H1 (cell line): ENCODE results near the gene CACNG8. TPM values are rescaled to one million over a fixed set of nuclear protein-coding genes. Genes with fewer than 3 reads are reported as not detected.

Experiments
- CTCF ChIA-PET: fragments of 300-600 bp; sonication (Branson Sonifier 250); formaldehyde crosslinking; loops from one replicate; lab custom pipeline; 2021; ENCODE audit not compliant: partially characterized antibody; lab: Charles Lee
- POLR2A ChIA-PET: fragments of 300-600 bp; sonication (Branson Sonifier 250); formaldehyde crosslinking; loops from one replicate; lab custom pipeline; 2021; ENCODE audit warnings: inconsistent platforms; ENCODE audit not compliant: partially characterized antibody; lab: Charles Lee
- DNase-seq, 2 experiments: peaks; one replicate each; pipeline versions ENCODE4 v3.0.0 to v3.0.0-alpha.2; 2010 to 2022; ENCODE audit warnings: low spot score in 2 of 2, low read depth in 1 of 2, mixed read lengths in 1 of 2
- FAIRE-seq: peaks from 2 replicates; lab custom pipeline; 2011; peaks lifted over from hg19 to GRCh38; lab: Jason Lieb, UNC
- H2AFZ ChIP-seq: 2 replicates; pipeline ENCODE4 v1.8.1; 2012; ENCODE audit warnings: low read length, inconsistent platforms
- H2AK5ac ChIP-seq: 2 replicates; pipeline ENCODE4 v1.6.1; 2013; ENCODE audit warnings: low read depth, low read length
- H2BK120ac ChIP-seq: replicated peaks from 2 replicates; pipeline ENCODE3; 2013; ENCODE audit warnings: low read depth, low read length, inconsistent platforms
- H2BK12ac ChIP-seq: 2 replicates; pipeline ENCODE4 v1.6.1; 2013; ENCODE audit warnings: low read depth, low read length
- H2BK15ac ChIP-seq: 2 replicates; pipeline ENCODE4 v1.6.1; 2013; ENCODE audit warnings: low read length
- H2BK20ac ChIP-seq: 2 replicates; pipeline ENCODE4 v1.6.1; 2013; ENCODE audit warnings: low read length
- H2BK5ac ChIP-seq: 2 replicates; pipeline ENCODE4 v1.6.1; 2013; ENCODE audit warnings: low read depth, low read length
- H3K14ac ChIP-seq: 2 replicates; pipeline ENCODE4 v1.6.1; 2013; ENCODE audit warnings: inconsistent platforms; ENCODE audit not compliant: insufficient read length
- H3K18ac ChIP-seq: 2 replicates; pipeline ENCODE4 v1.6.1; 2013; ENCODE audit warnings: low read length; ENCODE audit errors: extremely low read depth
- H3K23ac ChIP-seq: 2 replicates; pipeline ENCODE4 v1.6.1; 2013; ENCODE audit warnings: inconsistent platforms; ENCODE audit not compliant: insufficient read length
- H3K23me2 ChIP-seq: 2 replicates; pipeline ENCODE4 v1.6.1; 2013; ENCODE audit warnings: low read depth, low read length
- H3K27ac ChIP-seq: 2 replicates; pipeline ENCODE4 v1.6.1; 2011; ENCODE audit warnings: low read depth, low read length, inconsistent platforms
- H3K27me3 ChIP-seq, 4 experiments: replicated peaks in 1 of 4; 1 replicate in 1 of 4; 2 replicates in 3 of 4; pipeline versions ENCODE4 v1.6.1 to v1.8.1; 2011 to 2013; ENCODE audit warnings: low read length in 3 of 4, mild to moderate bottlenecking in 3 of 4, inconsistent platforms in 2 of 4, mixed read lengths in 2 of 4, moderate library complexity in 1 of 4; ENCODE audit not compliant: control insufficient read depth in 3 of 4, insufficient read depth in 3 of 4; ENCODE audit errors: extremely low read depth in 1 of 4
- H3K36me3 ChIP-seq, 4 experiments: 2 replicates each; pipeline versions ENCODE4 v1.6.1 to v1.8.1; 2011 to 2013; ENCODE audit warnings: mild to moderate bottlenecking in 4 of 4, low read length in 3 of 4, moderate library complexity in 2 of 4, control low read depth in 1 of 4, inconsistent platforms in 1 of 4; ENCODE audit not compliant: insufficient read depth in 4 of 4, control insufficient read depth in 2 of 4
- H3K4ac ChIP-seq: replicated peaks from 2 replicates; pipeline ENCODE3; 2013; ENCODE audit warnings: low read length, low read depth, mixed read lengths, inconsistent platforms; ENCODE audit not compliant: insufficient read length
- H3K4me1 ChIP-seq, 4 experiments: replicated peaks in 1 of 4; 1 replicate in 1 of 4; 2 replicates in 3 of 4; pipeline versions ENCODE4 v1.6.1 to v1.8.1; 2011 to 2013; ENCODE audit warnings: low read length in 3 of 4, inconsistent platforms in 2 of 4, mixed read lengths in 1 of 4; ENCODE audit not compliant: insufficient read depth in 4 of 4, control insufficient read depth in 3 of 4
- H3K4me2 ChIP-seq, 2 experiments: 2 replicates each; pipeline versions ENCODE4 v1.6.1 to v1.8.1; 2011 to 2013; ENCODE audit warnings: low read depth in 2 of 2, low read length in 2 of 2, control low read depth in 1 of 2, inconsistent platforms in 1 of 2, mild to moderate bottlenecking in 1 of 2; ENCODE audit not compliant: insufficient read depth in 1 of 2
- H3K4me3 ChIP-seq, 4 experiments: fragments of 200-600, 300-600 bp in 1 of 4; sonication (generic), shearing (Covaris generic), sonication (Bioruptor Twin) in 1 of 4; 2 replicates each; pipeline versions ENCODE4 v1.5.1 to v1.8.1; 2011 to 2016; ENCODE audit warnings: low read length in 4 of 4, low read depth in 3 of 4, control low read depth in 2 of 4, inconsistent platforms in 2 of 4, mild to moderate bottlenecking in 2 of 4, mixed read lengths in 1 of 4, moderate library complexity in 1 of 4; ENCODE audit not compliant: insufficient read depth in 2 of 4; ENCODE audit errors: extremely low read depth in 1 of 4
- H3K56ac ChIP-seq: replicated peaks from 2 replicates; pipeline ENCODE3; 2013; ENCODE audit warnings: low read depth, mild to moderate bottlenecking, mixed read lengths, low read length, inconsistent platforms; ENCODE audit not compliant: insufficient read length
- H3K79me1 ChIP-seq: 2 replicates; pipeline ENCODE4 v1.6.1; 2013; ENCODE audit warnings: low read depth, low read length, control low read depth
- H3K79me2 ChIP-seq, 2 experiments: 2 replicates each; pipeline versions ENCODE4 v1.6.1 to v1.8.1; 2012 to 2013; ENCODE audit warnings: low read length in 2 of 2, mild to moderate bottlenecking in 2 of 2, inconsistent platforms in 1 of 2; ENCODE audit not compliant: insufficient read depth in 2 of 2, control insufficient read depth in 1 of 2
- H3K9ac ChIP-seq, 4 experiments: replicated peaks in 1 of 4; 1 replicate in 1 of 4; 2 replicates in 3 of 4; pipeline versions ENCODE4 v1.6.1 to v1.8.1; 2011 to 2013; ENCODE audit warnings: low read depth in 3 of 4, low read length in 3 of 4, control low read depth in 2 of 4, mild to moderate bottlenecking in 2 of 4, moderate library complexity in 2 of 4, inconsistent platforms in 1 of 4; ENCODE audit errors: extremely low read depth in 1 of 4
- H3K9me3 ChIP-seq, 2 experiments: 2 replicates each; pipeline versions ENCODE4 v1.6.1 to v1.8.1; 2012 to 2013; ENCODE audit warnings: mild to moderate bottlenecking in 2 of 2, moderate library complexity in 2 of 2, control low read depth in 1 of 2, inconsistent platforms in 1 of 2, low read depth in 1 of 2, low read length in 1 of 2, mixed read lengths in 1 of 2; ENCODE audit not compliant: insufficient read depth in 2 of 2
- H4K20me1 ChIP-seq, 2 experiments: replicated peaks in 1 of 2; 2 replicates each; pipeline versions ENCODE3 to v1.8.1; 2011 to 2013; ENCODE audit warnings: inconsistent platforms in 2 of 2, low read length in 2 of 2, mild to moderate bottlenecking in 1 of 2; ENCODE audit not compliant: insufficient read depth in 2 of 2, control insufficient read depth in 1 of 2
- H4K5ac ChIP-seq: 2 replicates; pipeline ENCODE4 v1.6.1; 2013; ENCODE audit warnings: low read length, low read depth, mixed read lengths, inconsistent platforms; ENCODE audit not compliant: insufficient read length
- H4K8ac ChIP-seq: 2 replicates; pipeline ENCODE4 v1.8.0; 2013; ENCODE audit warnings: mild to moderate bottlenecking, moderate library complexity, low read length, inconsistent platforms; ENCODE audit not compliant: insufficient read depth; ENCODE audit errors: extremely low read depth
- H4K91ac ChIP-seq: replicated peaks from 2 replicates; pipeline ENCODE3; 2013; ENCODE audit warnings: low read length, mixed read lengths, inconsistent platforms; ENCODE audit not compliant: insufficient read length
- CHD1 ChIP-seq: IDR thresholded peaks from 2 replicates; pipeline ENCODE4 v1.6.1; 2012; ENCODE audit warnings: low read depth, low read length, improper control_type of control experiment
- FOSL1 ChIP-seq: IDR thresholded peaks from 2 replicates; pipeline ENCODE4 v1.6.1; 2011; ENCODE audit warnings: mild to moderate bottlenecking, low read depth, low read length, moderate library complexity; ENCODE audit not compliant: insufficient read depth
- HDAC2 ChIP-seq, 2 experiments: fragments of 300-600 bp in 1 of 2; sonication (generic) in 1 of 2; IDR thresholded peaks; 2 replicates each; pipeline ENCODE4 v1.6.1; 2011 to 2012; ENCODE audit warnings: low read depth in 2 of 2, low read length in 2 of 2, mild to moderate bottlenecking in 2 of 2, moderate library complexity in 2 of 2, borderline replicate concordance in 1 of 2, inconsistent platforms in 1 of 2
- HDAC6 ChIP-seq: IDR thresholded peaks from one replicate; pipeline ENCODE4 v1.7.1; 2012; ENCODE audit warnings: low read depth, mild to moderate bottlenecking, inconsistent platforms, low read length, moderate library complexity
- JUN ChIP-seq: IDR thresholded peaks from 2 replicates; pipeline ENCODE4 v1.6.1; 2011; ENCODE audit warnings: low read depth, mild to moderate bottlenecking, improper control_type of control experiment, low read length
- KDM4A ChIP-seq: IDR thresholded peaks from one replicate; pipeline ENCODE4 v1.7.1; 2012; ENCODE audit warnings: low read depth, mild to moderate bottlenecking, moderate library complexity, low read length, inconsistent platforms; ENCODE audit not compliant: severe bottlenecking
- MAFK ChIP-seq: IDR thresholded peaks from 2 replicates; pipeline ENCODE4 v1.6.1; 2012; ENCODE audit warnings: low read depth, mild to moderate bottlenecking, improper control_type of control experiment, low read length
- POLR2AphosphoS5 ChIP-seq: IDR thresholded peaks from 2 replicates; pipeline ENCODE4 v1.6.1; 2011; ENCODE audit warnings: low read depth, low read length
- RAD21 ChIP-seq, 2 experiments: IDR thresholded peaks in 1 of 2; conservative IDR thresholded peaks in 1 of 2; 2 replicates each; pipeline ENCODE4 v1.6.1; 2011; ENCODE audit warnings: low read depth in 2 of 2, low read length in 2 of 2, improper control_type of control experiment in 1 of 2, inconsistent platforms in 1 of 2, mild to moderate bottlenecking in 1 of 2, moderate library complexity in 1 of 2
- SAP30 ChIP-seq: fragments of 300-600 bp; sonication (generic); IDR thresholded peaks from 2 replicates; pipeline ENCODE4 v1.7.1; 2012; ENCODE audit warnings: low read length, moderate library complexity, mild to moderate bottlenecking, inconsistent platforms; ENCODE audit not compliant: insufficient read depth, insufficient replicate concordance
- TAF1 ChIP-seq: IDR thresholded peaks from 2 replicates; pipeline ENCODE4 v1.6.1; 2011; ENCODE audit warnings: mild to moderate bottlenecking, low read depth, low read length
- WGBS, 2 experiments: shearing (Covaris generic) in 1 of 2; methylation state at CpG; one replicate each; pipeline versions ENCODE4 v1.1.6 to v1.1.7; 2013 to 2015; ENCODE audit warnings: low lambda C conversion rate in 2 of 2, mixed read lengths in 2 of 2, inconsistent platforms in 1 of 2, low coverage in 1 of 2, missing lambda C conversion rate in 1 of 2; ENCODE audit not compliant: insufficient replicate concordance in 2 of 2, insufficient coverage in 1 of 2, insufficient read length in 1 of 2; ENCODE audit errors: extremely low coverage in 1 of 2, missing lambda C conversion rate in 1 of 2; 5-methylcytosine and 5-hydroxymethylcytosine counted together
- polyA plus RNA-seq, 7 experiments: library from polyadenylated mRNA; depleted of rRNA in 3 of 7; stranded (reverse) in 5 of 7; unstranded in 2 of 7; fragments of >200 nt in 5 of 7; fragments of 200-250 nt in 2 of 7; gene quantifications; 1 replicate in 5 of 7; 2 replicates in 1 of 7; 4 replicates in 1 of 7; pipeline versions ENCODE4 v1.2.1 to v1.2.3, GENCODE V29; 2011 to 2013; ENCODE audit warnings: missing spikeins in 2 of 7, mixed read lengths in 2 of 7
- total RNA-seq: library from RNA; stranded (reverse); fragmentation: NEBNext Ultra II Directional; extraction: Animal tissue kit (Norgen Biotek cat#: 25700); gene quantifications from 2 replicates; pipeline ENCODE4 v1.2.1, GENCODE V29; 2021

The CACNG8 gene
- total and polyA plus RNA-seq, 2 of the 8 experiments (the other 6 are each of a cell fraction or from before 2014, with no cell fraction given): 0.41 to 4.5 TPM

DNA sequence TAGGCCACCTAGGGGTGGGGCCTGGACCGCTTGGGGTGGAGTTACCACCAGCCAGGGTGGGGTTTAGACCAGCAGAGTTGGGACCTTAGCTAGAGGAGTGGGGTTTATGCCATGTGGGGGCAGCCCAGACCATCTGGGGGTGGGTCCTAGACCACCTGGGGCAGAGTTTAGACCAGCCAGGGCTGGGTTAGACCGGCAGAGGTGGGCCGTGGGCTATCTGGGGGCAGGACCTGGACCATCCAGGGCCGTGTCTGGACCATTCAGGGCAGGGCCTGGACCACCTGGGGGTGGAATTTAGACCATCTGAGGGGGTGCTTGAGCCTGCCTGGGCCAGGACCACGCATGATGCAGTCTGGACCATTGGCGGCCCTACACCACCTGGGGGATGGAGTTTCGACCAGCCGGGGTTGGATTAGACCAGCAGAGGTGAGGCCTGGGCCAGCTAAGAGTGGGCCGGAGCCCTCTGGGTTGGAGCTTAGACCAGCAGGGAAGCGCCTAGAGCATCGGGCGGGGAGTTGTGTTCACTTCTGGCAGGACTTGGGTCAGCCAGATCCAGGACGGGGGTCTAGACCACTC lies 18.7 kb downstream of the CACNG8 start:
- POLR2A ChIA-PET: interaction anchor here (0.9 to 3.1 kb wide), 25 partner anchors 8 to 220 kb away, joined by 3 to 41 read pairs (median 6); partner anchors contain the start of genes CACNG6 and RPS9
- Histone ChIP-seq H3K14ac (no peak overlapping the region), H3K23ac (no peak overlapping the region), H3K4me2 (peak overlapping the region; percentile 90 to 95), H4K8ac (peak overlapping the region; percentile 91; the same call in 1 of the 2 replicates), H3K79me1 (no peaks in the 10 kb centered on the region), H3K4me3 (peak overlapping the region; percentile 18 to 88 (median 61)), H3K56ac (no peak overlapping the region), H2BK15ac (0 out of 2 replicates have a peak overlapping the region, but pooled peaks have one; percentile 92), H3K23me2 (peaks cover 28% of the 10 kb centered on the region), H2AFZ (no peak overlapping the region), H3K18ac (peak overlapping the region; percentile 60), H3K27me3 (peaks cover 0 to 3% (median 1%) of the 10 kb centered on the region in 4 experiments; a peak in 3 of 7 replicates), H2BK20ac (no peak overlapping the region), H3K9ac (peak overlapping the region in 2 of 4 experiments; percentile 38 to 49; a peak in 4 of 7 replicates), H3K36me3 (no peaks in the 10 kb centered on the region), H2BK12ac (peak overlapping the region; percentile 80; the same call in 1 of the 2 replicates), H4K5ac (peak overlapping the region; percentile 67), H3K79me2 (peaks cover 0 to 3% of the 10 kb centered on the region in 2 experiments; a peak in 1 of 4 replicates), H2BK120ac (no peak overlapping the region), H2BK5ac (peak overlapping the region; percentile 66; the same call in 1 of the 2 replicates), H4K20me1 (peaks cover 6 to 10% of the 10 kb centered on the region in 2 experiments), H4K91ac (no peak overlapping the region), H2AK5ac (peak overlapping the region; percentile 93; the same call in 1 of the 2 replicates), H3K4me1 (peaks cover 4 to 14% (median 9%) of the 10 kb centered on the region in 4 experiments), H3K4ac (peak overlapping the region; percentile 32), H3K9me3 (no peaks in the 10 kb centered on the region), H3K27ac (peak overlapping the region; percentile 47)
- TF ChIP-seq HDAC2 (IDR thresholded peaks at IDR 0.05; ENCODE audit: borderline replicate concordance in 1 of 2, low read depth in 2 of 2, low read length in 2 of 2) (0 out of 4 replicates have a peak, but pooled peaks of 1 of the 2 experiments have one; percentile 4), TAF1 (0 out of 2 replicates have a peak, but pooled peaks have one; percentile 6), SAP30 (no peak), KDM4A (no peak), RAD21 (IDR thresholded peaks at IDR 0.05 in 1 of 2, conservative IDR thresholded peaks at IDR 0.05 in 1 of 2; ENCODE audit: low read depth in 2 of 2, low read length in 2 of 2) (no peak), FOSL1 (no peak), POLR2AphosphoS5 (no peak; the same call in 1 of the 2 replicates), MAFK (no peak), HDAC6 (no peak), CHD1 (no peak), JUN (no peak)
- FAIRE-seq (no peak), DNase-seq (peak in 1 of 2 experiments; percentile 67)
- CTCF ChIA-PET: interaction anchor here (0.9 to 3.2 kb wide), 16 partner anchors 11 to 113 kb away, joined by 3 to 35 read pairs (median 4); partner anchors contain the start of gene PRKCG
- 55% methylated on average over 13 of the region's 13 CpGs; no CpG with 5 or more reads in 1 of the 2 experiments for WGBS, 2 experiments
